Epithelial cell of prostate (primary cell): ENCODE results near the gene HHIPL1.

Experiments
- DNase-seq: peaks from one replicate; pipeline ENCODE4 v3.0.0-alpha.2; 2011; ENCODE audit warnings: low read depth, low spot score
- H3K27ac ChIP-seq: fragments of 450-650 bp; 2 replicates; pipeline ENCODE4 v1.5.1; 2017; ENCODE audit warnings: mild to moderate bottlenecking

Gene HHIPL1

GRCh38 chr14:99685151-99685591, 40.2 kb downstream of the HHIPL1 start:
- no peak for DNase-seq
- no peak overlapping the region for H3K27ac ChIP-seq

GRCh38 chr14:99685596-99685995, 40.7 kb downstream of the HHIPL1 start:
- DNase-seq = no peak
- H3K27ac ChIP-seq = no peak overlapping the region

GRCh38 chr14:99686557-99687283, 41.8 kb downstream of the HHIPL1 start:
- DNase-seq = no peak
- no peak overlapping the region for H3K27ac ChIP-seq

- H3K27ac ChIP-seq = no peak overlapping the region
- no peak for DNase-seq
Measured at GRCh38 chr14:99687284-99688209, 42.6 kb downstream of the HHIPL1 start.

GRCh38 chr14:99688210-99688581, 43.3 kb downstream of the HHIPL1 start:
- no peak for DNase-seq
- H3K27ac ChIP-seq = no peak overlapping the region

GRCh38 chr14:99688629-99689028, 43.7 kb downstream of the HHIPL1 start:
- no peak for DNase-seq
- no peak overlapping the region for H3K27ac ChIP-seq

GRCh38 chr14:99689266-99690236, 44.6 kb downstream of the HHIPL1 start:
- no peak for DNase-seq
- H3K27ac ChIP-seq = no peak overlapping the region

GRCh38 chr14:99690636-99691035, 45.7 kb downstream of the HHIPL1 start:
- DNase-seq = no peak
- no peak overlapping the region for H3K27ac ChIP-seq

GRCh38 chr14:99691111-99691885, 46.4 kb downstream of the HHIPL1 start:
- no peak overlapping the region for H3K27ac ChIP-seq
- DNase-seq = no peak

- no peak for DNase-seq
- no peak overlapping the region for H3K27ac ChIP-seq
Measured at GRCh38 chr14:99693918-99694317, 49.0 kb downstream of the HHIPL1 start.

- no peak for DNase-seq
- H3K27ac ChIP-seq = no peak overlapping the region
Measured at GRCh38 chr14:99696929-99697328, 52.0 kb downstream of the HHIPL1 start.

GRCh38 chr14:99698236-99698635, 53.3 kb downstream of the HHIPL1 start:
- no peak for DNase-seq
- no peak overlapping the region for H3K27ac ChIP-seq

GRCh38 chr14:99698642-99699041, 53.7 kb downstream of the HHIPL1 start:
- H3K27ac ChIP-seq = no peak overlapping the region
- no peak for DNase-seq

GRCh38 chr14:99699085-99699760, 54.3 kb downstream of the HHIPL1 start:
- no peak for DNase-seq
- no peak overlapping the region for H3K27ac ChIP-seq

GRCh38 chr14:99699861-99700260, 54.9 kb downstream of the HHIPL1 start:
- DNase-seq = no peak
- no peak overlapping the region for H3K27ac ChIP-seq

GRCh38 chr14:99700379-99700778, 55.5 kb downstream of the HHIPL1 start:
- H3K27ac ChIP-seq = no peak overlapping the region
- no peak for DNase-seq

- no peak overlapping the region for H3K27ac ChIP-seq
- DNase-seq = no peak
Measured at GRCh38 chr14:99701260-99701659, 56.3 kb downstream of the HHIPL1 start.

- no peak overlapping the region for H3K27ac ChIP-seq
- DNase-seq = no peak
Measured at GRCh38 chr14:99702115-99702514, 57.2 kb downstream of the HHIPL1 start.

- no peak for DNase-seq
- no peak overlapping the region for H3K27ac ChIP-seq
Measured at GRCh38 chr14:99703381-99703780, 58.5 kb downstream of the HHIPL1 start.
